ENCODE measurements around the gene PLAGL1.
"Not testable (repeated sequence)": the region's sequence is repeated elsewhere in the genome, so short reads cannot be mapped to it uniquely, and the experiment has no call there.

Gene PLAGL1

GRCh38 chr6:143936778-143937667, 71.0 kb downstream of the PLAGL1 start:
- DNase-seq = no peak

GRCh38 chr6:143936347-143936746, 71.7 kb downstream of the PLAGL1 start:
- DNase-seq = no peak

GRCh38 chr6:143934867-143935266, 73.2 kb downstream of the PLAGL1 start:
- no peak for DNase-seq

GRCh38 chr6:143934331-143934730, 73.7 kb downstream of the PLAGL1 start:
- DNase-seq = no peak

GRCh38 chr6:143929975-143930374, 78.1 kb downstream of the PLAGL1 start:
- no peak for DNase-seq

GRCh38 chr6:143928853-143929252, 79.2 kb downstream of the PLAGL1 start:
- no peak for DNase-seq

GRCh38 chr6:143917026-143917425, 91.0 kb downstream of the PLAGL1 start:
- DNase-seq = not testable (repeated sequence)

GRCh38 chr6:143912671-143913070, 95.4 kb downstream of the PLAGL1 start:
- DNase-seq = no peak

- DNase-seq = no peak
Measured at GRCh38 chr6:143911028-143911427, 97.0 kb downstream of the PLAGL1 start.

GRCh38 chr6:143902827-143903226, 105.2 kb downstream of the PLAGL1 start:
- no peak for DNase-seq

GRCh38 chr6:143901885-143902750, 105.9 kb downstream of the PLAGL1 start:
- DNase-seq = no peak

GRCh38 chr6:143900358-143900757, 107.7 kb downstream of the PLAGL1 start:
- DNase-seq = no peak

GRCh38 chr6:143896126-143896860, 111.8 kb downstream of the PLAGL1 start:
- peak; percentile 24 for DNase-seq

- no peak for DNase-seq
Measured at GRCh38 chr6:143894655-143895054, 113.4 kb downstream of the PLAGL1 start.

Data from NCI-H1105 treated with DMSO at 0.1 percent for 48 hours (cell line).